Endodermal cell (in vitro differentiated cells): ENCODE measurements around the gene MAP7. TPM values are rescaled to one million over a fixed set of nuclear protein-coding genes. Genes with fewer than 3 reads are reported as not detected.

Experiments used
- DNase-seq: peaks from one replicate; pipeline ENCODE4 v3.0.0-alpha.2; 2017
- H3K27ac ChIP-seq: 2 replicates; pipeline ENCODE4 v1.5.1; 2013; ENCODE audit warnings: mild to moderate bottlenecking, low read depth, low read length, moderate library complexity
- H3K27me3 ChIP-seq: 2 replicates; pipeline ENCODE4 v1.6.1; 2013; ENCODE audit warnings: mild to moderate bottlenecking, low read length, moderate library complexity; ENCODE audit not compliant: insufficient read depth, control insufficient read depth, poor library complexity, severe bottlenecking
- H3K36me3 ChIP-seq: 2 replicates; pipeline ENCODE4 v1.7.0; 2013; ENCODE audit warnings: mild to moderate bottlenecking, low read length, moderate library complexity; ENCODE audit not compliant: control insufficient read depth, insufficient read depth
- H3K4me1 ChIP-seq: one replicate; pipeline ENCODE4 v1.7.0; 2013; ENCODE audit warnings: low read length; ENCODE audit not compliant: control insufficient read depth, insufficient read depth
- H3K4me3 ChIP-seq: 2 replicates; pipeline ENCODE4 v1.5.1; 2013; ENCODE audit warnings: mild to moderate bottlenecking, low read length, moderate library complexity
- H3K9ac ChIP-seq: 2 replicates; pipeline ENCODE4 v1.6.1; 2013; ENCODE audit warnings: mild to moderate bottlenecking, low read length, moderate library complexity; ENCODE audit not compliant: poor library complexity, severe bottlenecking; ENCODE audit errors: extremely low read depth
- H3K9me3 ChIP-seq: 2 replicates; pipeline ENCODE4 v1.6.1; 2013; ENCODE audit warnings: mild to moderate bottlenecking, low read length, moderate library complexity; ENCODE audit not compliant: control insufficient read depth
- H3K27ac Mint-ChIP-seq: 2 replicates; pipeline ENCODE4 v1.8.0; 2020; ENCODE audit warnings: mixed read lengths
- H3K27me3 Mint-ChIP-seq: 2 replicates; pipeline ENCODE4 v1.8.0; 2021; ENCODE audit warnings: mild to moderate bottlenecking, mixed read lengths; ENCODE audit not compliant: insufficient read depth
- H3K36me3 Mint-ChIP-seq: 2 replicates; pipeline ENCODE4 v1.8.0; 2020; ENCODE audit warnings: low read depth, mixed read lengths
- H3K4me1 Mint-ChIP-seq: 2 replicates; pipeline ENCODE4 v1.8.0; 2020; ENCODE audit warnings: mixed read lengths
- H3K4me3 Mint-ChIP-seq: 2 replicates; pipeline ENCODE4 v1.8.0; 2020; ENCODE audit warnings: mild to moderate bottlenecking, moderate library complexity, mixed read lengths
- H3K9me3 Mint-ChIP-seq: 2 replicates; pipeline ENCODE4 v1.8.0; 2020; ENCODE audit warnings: mild to moderate bottlenecking, mixed read lengths
- whole genome bisulfite sequencing, 2 experiments: methylation state at CpG; one replicate each; pipeline versions ENCODE4 v1.1.5 to v1.1.7; 2013; ENCODE audit warnings: missing lambda C conversion rate in 2 of 2, mixed read lengths in 1 of 2; ENCODE audit not compliant: insufficient coverage in 1 of 2, insufficient read length in 1 of 2; 5-methylcytosine and 5-hydroxymethylcytosine counted together
- total RNA-seq, 2 donors: library from RNA; stranded (reverse); fragmentation: NEBNext Ultra II Directional in 1 of 2; extraction: Animal tissue kit (Norgen Biotek cat#: 25700) in 1 of 2; gene quantifications; 2 replicates in 1 of 2; 3 replicates in 1 of 2; pipeline ENCODE4 v1.2.1, GENCODE V29; 2021
- TF ChIP-seq, protein P1 (sequence below): fragments of 200-600 bp; sonication (generic); conservative IDR thresholded peaks from 2 replicates; pipeline ENCODE4 v1.5.0; 2021; ENCODE audit warnings: antibody characterized with exemption, mild to moderate bottlenecking

MAP7 gene
- total RNA-seq, 2 donors from 2014 or later: 42.4 to 48.7 TPM

GRCh38 chr6:136347847-136348246, 202.4 kb downstream of the MAP7 start:
- Histone ChIP-seq H3K27ac (no peak overlapping the region), H3K9ac (no peak overlapping the region), H3K4me1 (no peaks in the 10 kb centered on the region), H3K4me3 (no peak overlapping the region), H3K36me3 (peaks cover 20% of the 10 kb centered on the region), H3K27me3 (no peaks in the 10 kb centered on the region), H3K9me3 (no peaks in the 10 kb centered on the region)
- Mint-ChIP-seq H3K9me3 (no peaks in the 10 kb centered on the region), H3K27ac (no peak overlapping the region), H3K4me1 (no peaks in the 10 kb centered on the region), H3K36me3 (peaks cover 40% of the 10 kb centered on the region), H3K4me3 (no peak overlapping the region), H3K27me3 (no peaks in the 10 kb centered on the region)
- no peak for DNase-seq
- WGBS, 2 experiments: 93 to 100% methylated on average over 1 of the region's 2 CpGs
- TF ChIP-seq, protein P1, sequence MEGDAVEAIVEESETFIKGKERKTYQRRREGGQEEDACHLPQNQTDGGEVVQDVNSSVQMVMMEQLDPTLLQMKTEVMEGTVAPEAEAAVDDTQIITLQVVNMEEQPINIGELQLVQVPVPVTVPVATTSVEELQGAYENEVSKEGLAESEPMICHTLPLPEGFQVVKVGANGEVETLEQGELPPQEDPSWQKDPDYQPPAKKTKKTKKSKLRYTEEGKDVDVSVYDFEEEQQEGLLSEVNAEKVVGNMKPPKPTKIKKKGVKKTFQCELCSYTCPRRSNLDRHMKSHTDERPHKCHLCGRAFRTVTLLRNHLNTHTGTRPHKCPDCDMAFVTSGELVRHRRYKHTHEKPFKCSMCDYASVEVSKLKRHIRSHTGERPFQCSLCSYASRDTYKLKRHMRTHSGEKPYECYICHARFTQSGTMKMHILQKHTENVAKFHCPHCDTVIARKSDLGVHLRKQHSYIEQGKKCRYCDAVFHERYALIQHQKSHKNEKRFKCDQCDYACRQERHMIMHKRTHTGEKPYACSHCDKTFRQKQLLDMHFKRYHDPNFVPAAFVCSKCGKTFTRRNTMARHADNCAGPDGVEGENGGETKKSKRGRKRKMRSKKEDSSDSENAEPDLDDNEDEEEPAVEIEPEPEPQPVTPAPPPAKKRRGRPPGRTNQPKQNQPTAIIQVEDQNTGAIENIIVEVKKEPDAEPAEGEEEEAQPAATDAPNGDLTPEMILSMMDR: no peak

- Histone ChIP-seq H3K9me3 (no peaks in the 10 kb centered on the region), H3K4me1 (no peaks in the 10 kb centered on the region), H3K27ac (no peak overlapping the region), H3K9ac (no peak overlapping the region), H3K27me3 (no peaks in the 10 kb centered on the region), H3K4me3 (no peak overlapping the region), H3K36me3 (peaks cover 24% of the 10 kb centered on the region)
- no peak overlapping the region for H3K27ac Mint-ChIP-seq
- 88 to 100% methylated on average over 1 to 2 of the region's 2 CpGs for WGBS, 2 experiments
- no peak overlapping the region for H3K4me3 Mint-ChIP-seq
- H3K4me1 Mint-ChIP-seq: no peaks in the 10 kb centered on the region
- H3K27me3 Mint-ChIP-seq: no peaks in the 10 kb centered on the region
- DNase-seq: no peak
- TF ChIP-seq, protein P1: no peak
- no peaks in the 10 kb centered on the region for H3K9me3 Mint-ChIP-seq
- H3K36me3 Mint-ChIP-seq: peaks cover 33% of the 10 kb centered on the region
Observed at GRCh38 chr6:136345145-136345544, 205.1 kb downstream of the MAP7 start.

DNA sequence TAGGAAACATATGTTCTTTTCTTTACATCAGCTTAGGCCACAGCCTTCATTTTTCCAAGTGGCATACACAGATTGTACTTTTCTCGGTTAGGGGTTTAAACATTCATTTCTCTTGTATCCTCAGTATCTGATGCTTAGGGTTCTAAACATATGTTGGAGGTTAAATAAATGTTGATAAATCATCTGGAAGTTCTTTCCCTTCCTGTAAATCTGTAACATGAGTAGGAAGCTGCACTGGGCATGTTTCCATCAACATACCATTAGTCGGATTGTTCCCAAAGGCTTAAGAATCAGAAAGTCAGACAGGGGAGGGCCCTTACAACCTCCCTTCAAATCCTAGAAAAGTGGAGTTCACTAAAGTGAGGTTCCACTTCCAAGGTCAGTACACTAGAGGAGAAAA, 205.8 kb downstream of the MAP7 start:
- no peaks in the 10 kb centered on the region for H3K27me3 Mint-ChIP-seq

More for the DNA sequence above, 205.8 kb downstream of the MAP7 start:
- WGBS, 2 experiments: 97% methylated on average over 2 of the region's 2 CpGs; no CpG with 5 or more reads in 1 of the 2 experiments
- DNase-seq: no peak
- Mint-ChIP-seq H3K9me3 (no peaks in the 10 kb centered on the region), H3K36me3 (peaks cover 26% of the 10 kb centered on the region), H3K27ac (no peak overlapping the region), H3K4me1 (no peaks in the 10 kb centered on the region), H3K4me3 (no peak overlapping the region)
- Histone ChIP-seq H3K27me3 (no peaks in the 10 kb centered on the region), H3K9ac (no peak overlapping the region), H3K4me1 (no peaks in the 10 kb centered on the region), H3K9me3 (no peaks in the 10 kb centered on the region), H3K27ac (no peak overlapping the region), H3K4me3 (no peak overlapping the region), H3K36me3 (peaks cover 24% of the 10 kb centered on the region)
- TF ChIP-seq, protein P1: no peak
